ENCODE results near the gene KCNH1.

The KCNH1 gene

DNA sequence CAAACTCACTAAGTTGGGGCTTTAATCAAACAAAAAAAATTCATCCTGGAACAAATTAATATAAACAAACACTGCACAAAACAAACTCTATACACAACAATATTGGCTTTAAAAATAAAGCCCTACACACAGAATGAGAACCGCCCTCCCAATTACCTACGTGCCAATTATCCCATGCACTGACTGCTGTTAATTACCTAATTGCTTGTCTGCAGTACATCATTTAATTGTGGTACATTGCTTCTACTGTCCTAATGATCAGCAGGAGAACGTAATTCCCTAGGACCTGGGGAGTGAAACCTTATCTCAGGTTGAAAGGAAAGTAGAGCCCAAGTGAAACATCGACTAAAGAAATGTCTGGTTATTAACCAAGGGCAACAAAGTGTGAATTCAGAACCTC, 364.5 kb downstream of the KCNH1 start:
- DNase-seq = no peak

DNA sequence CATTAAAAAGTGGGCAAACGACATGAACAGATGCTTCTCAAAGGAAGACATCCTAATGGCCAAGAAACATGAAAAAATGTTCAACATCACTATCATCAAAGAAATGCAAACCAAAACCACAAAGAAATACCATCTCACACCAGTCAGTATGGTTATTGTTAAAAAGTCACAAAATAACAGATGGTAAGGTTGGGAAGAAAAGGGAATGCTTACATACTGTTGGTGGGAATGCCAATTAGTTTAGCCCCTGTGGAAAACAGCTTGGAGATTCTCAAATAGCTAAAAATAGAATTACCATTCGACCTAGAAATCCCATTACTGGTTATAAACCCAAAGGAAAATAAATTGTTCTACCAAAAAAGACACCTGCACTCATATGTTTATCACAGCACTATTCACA, 369.4 kb downstream of the KCNH1 start:
- no peak for DNase-seq

DNA sequence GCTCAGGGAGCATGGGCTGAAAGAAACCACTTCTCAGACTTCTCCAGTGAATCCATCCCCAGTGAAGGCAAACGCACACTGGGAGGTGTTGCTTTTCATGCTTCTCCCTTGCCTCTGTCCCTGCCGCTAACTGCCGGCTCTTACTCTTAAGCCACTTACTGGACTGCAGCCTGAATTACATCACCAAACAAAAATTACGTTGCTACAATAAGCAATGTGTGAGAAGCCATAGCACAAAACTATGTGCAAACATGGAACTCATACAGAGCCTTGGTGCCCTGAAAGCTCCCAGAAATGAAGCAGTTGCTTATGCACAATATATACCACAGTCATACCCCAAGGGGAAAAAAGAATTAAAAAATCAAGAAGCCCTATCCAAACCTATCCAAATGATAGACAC, 375.2 kb downstream of the KCNH1 start:
- DNase-seq = no peak

DNA sequence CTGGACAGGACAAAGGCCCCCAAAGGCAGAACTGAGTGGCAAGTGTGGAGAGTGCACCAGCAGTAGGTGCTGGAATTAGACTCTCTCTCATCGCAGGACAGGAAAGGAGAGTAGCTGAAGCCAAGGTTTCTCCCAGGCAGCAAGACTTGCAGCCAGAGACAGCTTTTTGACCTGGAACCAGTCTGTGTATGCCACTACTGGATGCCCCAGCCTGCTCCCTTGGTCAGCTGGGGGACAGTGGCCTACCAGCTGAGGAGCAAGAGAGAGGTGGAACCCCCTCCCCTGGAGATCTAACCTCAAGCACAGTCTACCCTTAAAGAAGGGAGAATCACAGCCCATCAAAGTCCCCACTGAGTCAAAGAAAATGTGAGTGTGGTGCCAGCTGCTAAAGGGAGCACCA, 375.7 kb downstream of the KCNH1 start:
- DNase-seq = no peak

DNA sequence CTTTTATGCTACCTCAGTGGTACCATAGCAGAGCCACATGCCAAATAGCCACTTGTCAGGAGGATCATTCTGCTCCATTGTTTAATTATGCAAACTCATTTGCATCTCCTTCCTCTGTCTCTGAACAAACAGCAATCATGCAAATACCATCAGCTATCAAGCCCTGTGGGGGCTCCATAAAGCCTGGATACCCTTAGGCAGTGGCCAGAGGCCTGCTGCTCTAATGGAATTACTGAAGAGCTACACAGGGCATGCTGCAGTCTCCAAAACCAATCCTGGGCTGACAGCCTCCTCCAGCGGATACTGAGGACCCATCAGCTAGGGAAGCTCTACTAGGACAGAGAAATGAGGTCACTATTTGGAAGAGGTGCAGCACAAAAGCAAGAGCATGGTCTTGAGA, 376.3 kb downstream of the KCNH1 start:
- DNase-seq = no peak

DNA sequence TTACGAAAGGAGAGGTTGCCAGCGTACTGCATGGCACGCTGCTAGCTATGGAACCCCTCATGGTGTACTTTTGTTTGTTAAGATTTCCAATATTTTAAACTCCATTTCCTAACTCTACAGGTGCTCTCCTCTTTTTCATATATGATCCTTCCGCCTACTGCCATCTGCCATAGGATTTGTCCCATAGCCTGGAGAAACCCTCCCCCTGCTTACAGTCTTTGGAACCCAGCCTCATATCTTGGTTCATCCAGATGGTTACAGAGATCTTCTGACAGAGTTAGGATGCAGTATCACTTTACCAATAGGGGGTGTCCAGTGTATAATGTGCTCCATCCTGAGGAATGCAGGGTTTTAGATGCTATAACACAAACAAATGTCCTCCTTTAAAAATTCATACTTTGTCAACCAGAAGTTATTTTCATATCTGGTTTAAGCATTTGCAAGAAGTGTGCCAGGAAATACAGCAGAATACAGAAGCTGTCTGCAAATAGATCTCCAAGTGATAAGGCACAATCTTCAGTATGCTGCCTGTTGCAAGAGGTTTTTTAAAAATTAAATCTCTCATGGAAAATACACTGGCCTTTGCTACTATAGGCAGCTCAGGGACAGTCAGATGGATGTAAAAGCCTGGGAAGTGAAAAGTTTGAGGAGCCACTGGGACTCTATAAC, 377.8 kb downstream of the KCNH1 start:
- DNase-seq = peak in 4 of 58 donors; percentile 5 to 47 (median 26)

DNA sequence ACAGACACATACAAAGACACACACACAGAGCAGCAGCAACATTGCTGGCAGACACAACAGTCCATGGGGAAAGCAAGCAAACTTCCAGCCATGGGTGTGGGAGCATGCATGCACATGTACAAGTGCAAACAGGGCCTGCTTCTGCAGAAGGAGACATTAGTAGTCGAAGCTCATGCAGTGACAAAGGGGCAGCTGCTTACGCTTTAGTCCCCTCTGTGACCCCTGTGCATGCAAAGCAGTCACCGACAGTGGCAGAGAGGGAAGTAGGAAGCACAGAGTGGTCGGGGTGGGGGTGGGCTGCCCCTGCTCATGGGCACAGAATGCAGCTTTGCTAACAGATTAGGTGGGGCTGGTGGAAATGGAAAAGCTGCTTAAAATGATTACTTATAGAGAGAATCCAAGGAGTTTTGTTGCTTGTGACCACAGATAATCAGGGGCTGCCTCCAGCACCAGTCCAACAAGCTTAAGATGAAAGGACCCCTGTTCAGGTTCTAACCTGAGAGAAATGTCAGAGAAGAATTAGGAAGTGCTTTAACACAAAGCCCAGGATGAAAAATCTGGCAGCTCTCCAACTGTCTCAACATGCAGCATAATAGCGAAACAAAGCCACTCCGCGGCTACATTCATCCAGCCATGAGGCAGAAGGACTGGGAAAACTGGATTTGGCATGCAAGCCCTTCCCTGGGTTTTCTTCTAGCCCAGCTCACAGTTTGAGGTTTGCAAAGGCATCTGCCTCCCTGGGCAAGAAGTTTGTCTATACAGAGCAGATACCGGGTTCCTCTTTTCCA, 378.9 kb downstream of the KCNH1 start:
- DNase-seq = peak in 12 of 58 donors; percentile 5 to 66 (median 18)

DNA sequence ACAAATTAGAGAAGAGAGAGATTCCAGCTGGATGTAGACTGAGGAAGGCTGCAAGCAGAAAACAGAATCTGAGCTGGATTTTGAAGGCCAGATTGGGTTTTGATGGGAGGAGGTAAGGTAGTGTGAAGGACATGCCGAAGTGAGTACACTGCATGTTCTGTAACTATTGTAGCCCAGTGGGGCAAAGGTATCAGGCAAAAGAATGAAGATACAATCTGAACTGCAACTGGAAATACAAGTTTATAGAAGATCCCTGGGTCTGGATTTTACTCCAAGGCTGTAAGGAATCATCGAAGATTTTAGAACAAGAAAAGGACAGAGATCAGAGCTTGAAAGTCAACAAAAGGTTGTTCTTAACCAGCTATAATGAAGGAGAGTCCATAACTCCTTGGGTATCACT, 382.0 kb downstream of the KCNH1 start:
- DNase-seq = no peak

DNA sequence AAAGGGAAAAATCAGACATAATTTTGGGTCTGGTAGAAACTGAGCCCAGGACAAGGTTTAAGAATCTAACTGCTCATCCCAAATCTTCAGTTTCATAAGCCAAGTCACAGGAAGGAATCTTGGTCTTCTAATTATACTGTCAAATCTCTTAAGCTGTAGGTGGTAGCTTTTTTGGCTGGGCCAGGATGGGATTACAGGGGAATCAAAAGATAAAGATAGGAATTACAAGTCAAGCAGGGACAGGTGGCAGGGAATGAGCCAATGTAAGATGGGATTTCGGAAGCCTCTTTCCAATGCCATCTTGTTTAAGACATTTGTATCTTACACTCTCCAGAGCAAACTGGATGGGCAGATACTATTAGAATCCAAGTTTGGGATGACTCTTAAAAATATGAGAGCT, 383.5 kb downstream of the KCNH1 start:
- DNase-seq = no peak

DNA sequence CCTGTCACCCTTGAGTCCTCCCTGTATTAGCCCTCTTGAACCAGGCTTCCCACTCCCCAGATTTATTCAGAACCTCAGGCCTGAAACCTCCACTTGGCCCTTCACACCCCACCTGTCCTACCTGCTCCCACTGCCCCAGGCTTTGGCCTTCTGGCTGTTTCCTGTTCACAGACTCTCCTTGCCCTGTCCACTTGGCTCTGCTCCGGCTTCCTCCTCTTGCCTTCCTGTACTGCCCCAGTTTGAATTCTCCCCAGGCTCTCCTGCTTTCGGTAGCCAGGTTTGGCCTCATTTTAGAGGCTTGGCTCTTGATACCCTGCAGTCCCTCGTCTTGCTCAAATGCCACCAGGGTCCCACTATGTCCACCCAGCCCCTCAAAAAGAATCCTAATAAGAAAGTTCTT, 385.2 kb downstream of the KCNH1 start:
- no peak for DNase-seq

DNA sequence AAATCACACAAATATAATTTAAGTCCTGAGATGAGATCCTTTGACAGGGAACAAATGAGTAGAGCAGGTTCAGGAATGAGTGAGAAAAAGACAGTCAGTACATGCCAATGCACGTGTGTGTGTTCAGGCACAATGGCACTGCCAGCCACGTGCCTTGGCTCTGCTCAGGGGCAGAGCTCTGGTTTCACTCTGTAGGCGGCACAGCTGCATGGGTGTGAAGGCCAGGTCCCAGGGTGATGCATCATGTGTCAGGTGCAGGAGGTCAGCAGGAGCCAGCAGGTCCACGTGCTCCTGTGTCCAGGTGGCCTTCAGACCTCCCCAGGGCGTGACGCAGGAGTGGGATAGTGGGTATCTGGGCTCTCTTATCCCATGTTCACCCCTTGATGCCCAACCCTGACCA, 386.1 kb downstream of the KCNH1 start:
- peak in 2 of 58 donors; percentile 21 to 28 for DNase-seq

DNA sequence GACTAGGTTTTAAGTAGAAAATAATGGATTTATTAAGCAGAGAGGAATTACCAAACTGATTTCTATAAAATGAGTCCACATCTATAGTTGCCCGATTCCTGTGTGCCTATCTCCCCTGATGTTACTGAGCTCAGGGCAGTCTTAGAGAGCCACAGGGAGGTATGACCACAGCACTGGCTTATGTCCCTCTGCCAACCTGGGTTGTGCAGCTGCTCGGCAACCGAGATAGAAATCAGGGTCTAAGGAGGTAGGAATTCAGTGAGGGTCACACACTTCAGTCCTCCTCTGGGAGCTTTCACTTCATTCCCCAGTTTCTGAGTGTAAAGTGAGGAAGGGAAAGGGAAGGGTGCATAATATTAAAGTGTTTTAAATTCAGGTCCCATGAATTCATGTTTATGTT, 386.8 kb downstream of the KCNH1 start:
- DNase-seq = no peak

DNA sequence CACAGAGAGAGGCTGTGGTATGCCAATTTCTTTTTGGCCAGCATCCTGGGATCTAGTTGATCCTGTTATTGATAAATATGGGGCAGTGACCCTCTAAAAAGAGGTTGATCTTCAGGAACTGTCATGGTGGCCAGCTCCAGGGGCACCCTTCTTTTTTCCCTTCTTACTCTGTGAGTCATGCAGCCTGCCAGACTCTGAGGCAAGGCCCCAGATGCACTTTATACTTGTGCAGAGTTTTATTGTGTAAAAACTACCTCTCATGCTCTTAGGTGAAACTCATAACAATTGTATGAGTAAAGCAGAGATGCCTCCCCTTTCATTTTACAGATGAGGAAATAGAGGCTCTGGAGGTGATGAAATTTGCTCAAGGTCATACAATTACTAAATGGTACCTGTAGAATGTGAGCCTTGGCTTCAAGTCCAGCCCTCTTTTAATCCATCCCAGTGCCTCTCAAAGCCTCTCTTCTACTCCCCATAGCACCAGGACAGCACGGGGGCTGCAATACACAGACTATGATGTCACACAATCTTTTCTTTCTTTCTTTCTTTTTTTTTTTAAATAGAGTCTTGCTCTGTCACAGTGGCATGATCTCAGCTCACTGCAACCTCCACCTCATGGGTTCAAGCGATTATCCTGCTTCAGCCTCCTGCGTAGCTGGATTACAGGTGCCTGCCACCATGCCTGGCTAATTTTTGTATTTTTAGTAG, 387.8 kb downstream of the KCNH1 start:
- no peak for DNase-seq

DNA sequence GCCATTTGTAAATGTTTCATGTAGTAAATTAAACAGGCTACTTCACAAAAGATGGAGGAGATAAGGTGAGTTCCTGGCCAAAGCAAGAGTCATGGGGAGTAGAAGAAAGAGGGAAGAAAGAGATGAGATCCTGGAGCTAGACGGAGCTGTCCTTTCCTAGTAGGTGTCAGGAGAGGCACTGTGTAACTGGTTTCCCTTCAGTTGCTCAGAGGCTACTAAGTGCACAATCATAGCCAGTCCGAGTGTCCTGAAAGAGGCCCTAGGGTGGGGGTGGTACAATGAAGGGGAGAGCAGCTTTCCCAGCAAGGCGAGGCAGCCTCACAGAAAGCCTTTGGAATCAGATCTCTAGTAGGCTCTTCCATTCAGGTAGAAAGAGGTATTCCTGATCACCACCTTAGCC, 390.9 kb downstream of the KCNH1 start:
- DNase-seq = no peak

DNA sequence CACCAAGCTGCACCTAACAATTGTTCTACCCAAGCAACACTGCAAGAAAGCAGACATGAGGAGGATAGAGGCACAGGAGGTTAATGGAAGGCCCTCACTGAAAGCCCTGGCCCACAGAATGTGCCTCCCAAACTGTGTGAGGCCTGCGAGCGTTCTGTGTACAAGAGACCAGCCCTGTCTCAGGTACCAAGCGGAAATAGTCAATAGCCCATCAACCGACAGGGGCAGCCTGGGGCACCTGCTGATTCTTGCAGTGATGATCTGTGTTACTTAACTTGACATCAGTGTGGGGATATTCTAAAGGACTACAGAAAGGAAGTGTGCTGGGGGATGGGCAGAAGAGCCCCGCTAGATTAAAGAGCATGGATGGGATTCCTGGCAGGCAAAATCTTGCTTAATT, 392.4 kb downstream of the KCNH1 start:
- DNase-seq = no peak

DNA sequence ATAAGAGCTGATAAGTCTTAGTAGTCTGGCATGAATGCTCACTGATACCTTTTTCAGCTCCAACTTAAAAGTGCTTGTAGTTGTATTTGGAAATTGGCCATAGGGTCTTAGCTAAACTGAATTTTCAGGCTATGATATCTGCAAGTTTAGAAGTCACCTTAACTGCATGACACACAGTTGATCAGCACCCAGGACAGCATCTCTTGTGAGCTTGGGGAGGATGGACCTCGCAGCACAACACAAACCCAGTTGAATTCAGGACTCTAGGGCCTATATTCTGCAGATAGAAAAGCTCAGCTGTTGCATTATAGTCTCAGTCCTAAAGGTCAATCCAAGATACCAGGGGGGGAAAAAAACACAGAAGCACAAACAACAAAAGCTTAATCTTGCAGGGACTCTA, 394.3 kb downstream of the KCNH1 start:
- DNase-seq = no peak

DNA sequence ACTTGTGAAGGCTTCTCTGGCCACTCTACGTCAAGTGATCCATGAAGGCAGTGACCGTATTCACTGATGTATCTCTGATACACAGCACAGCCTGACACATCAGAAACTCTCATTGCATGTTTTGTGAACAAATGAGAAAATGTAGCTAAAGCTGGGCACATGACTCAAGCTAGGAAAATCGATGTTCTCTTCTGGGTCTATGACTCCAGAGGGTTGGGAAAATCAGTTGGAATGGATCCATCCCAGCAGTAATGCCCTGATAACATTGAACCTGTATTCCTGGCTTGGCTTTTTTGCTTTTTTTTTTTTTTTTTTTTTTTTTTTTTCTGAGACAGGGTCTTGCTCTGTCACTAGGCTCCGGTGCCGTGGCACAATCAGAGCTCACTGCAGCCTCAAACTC, 395.7 kb downstream of the KCNH1 start:
- DNase-seq = no peak

DNA sequence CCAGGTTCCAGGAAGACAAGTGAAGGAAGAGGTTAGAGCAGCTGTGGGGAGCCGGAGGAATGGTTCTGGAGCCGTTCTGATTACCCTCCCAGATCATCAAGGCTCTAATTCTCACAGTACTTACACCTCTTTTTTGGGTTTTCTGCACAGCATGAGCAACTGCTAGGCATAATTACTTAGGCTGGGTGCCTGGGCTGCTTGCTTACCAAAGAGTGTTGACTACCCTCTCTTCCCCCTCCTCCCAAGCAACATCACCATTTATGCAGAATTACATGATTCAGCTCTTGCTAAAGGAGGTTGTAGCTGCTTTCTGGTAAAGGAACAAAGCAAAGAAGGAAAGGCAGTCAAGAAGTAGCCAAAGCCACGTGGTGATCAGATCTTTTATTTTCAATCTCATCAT, 397.2 kb downstream of the KCNH1 start:
- DNase-seq = peak in 12 of 58 donors; percentile 7 to 64 (median 24)

DNA sequence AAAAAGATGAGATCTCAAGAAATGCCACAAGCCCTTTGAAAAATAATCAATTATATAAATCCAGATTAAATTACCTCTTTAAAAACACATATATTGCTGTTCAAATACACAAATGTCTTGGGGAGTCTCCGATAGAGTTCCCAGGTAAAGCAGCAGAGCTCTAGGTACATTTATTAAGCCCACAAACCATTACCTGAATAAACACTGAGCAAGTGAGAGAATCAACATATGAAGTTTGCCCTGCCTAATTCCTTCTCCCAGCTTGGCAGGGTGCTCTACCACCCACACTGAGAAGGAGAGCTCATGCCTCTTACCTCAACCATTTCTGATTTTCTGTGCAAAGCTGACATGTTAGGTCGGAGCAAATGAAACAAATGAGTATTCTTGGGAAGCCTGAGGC, 402.4 kb downstream of the KCNH1 start:
- DNase-seq = no peak

DNA sequence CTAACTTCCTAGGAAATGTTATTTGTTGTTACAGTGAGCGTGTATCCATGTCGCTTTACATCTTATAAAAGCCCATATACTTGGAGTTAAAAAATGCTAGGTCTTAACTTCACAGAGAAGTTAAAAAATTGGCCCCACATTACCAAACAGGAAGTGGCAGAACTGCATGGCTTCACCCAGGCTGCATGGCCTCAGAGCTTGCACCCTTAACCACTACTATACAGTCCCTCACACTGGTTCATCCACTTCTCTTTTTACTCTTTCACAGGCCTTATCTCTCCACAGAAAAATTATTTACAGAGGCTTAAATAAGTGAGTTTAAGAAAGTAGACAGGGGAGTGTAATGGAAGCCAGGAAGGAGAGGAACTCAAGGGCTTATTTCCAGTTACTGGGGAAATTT, 402.8 kb downstream of the KCNH1 start:
- DNase-seq = no peak

DNA sequence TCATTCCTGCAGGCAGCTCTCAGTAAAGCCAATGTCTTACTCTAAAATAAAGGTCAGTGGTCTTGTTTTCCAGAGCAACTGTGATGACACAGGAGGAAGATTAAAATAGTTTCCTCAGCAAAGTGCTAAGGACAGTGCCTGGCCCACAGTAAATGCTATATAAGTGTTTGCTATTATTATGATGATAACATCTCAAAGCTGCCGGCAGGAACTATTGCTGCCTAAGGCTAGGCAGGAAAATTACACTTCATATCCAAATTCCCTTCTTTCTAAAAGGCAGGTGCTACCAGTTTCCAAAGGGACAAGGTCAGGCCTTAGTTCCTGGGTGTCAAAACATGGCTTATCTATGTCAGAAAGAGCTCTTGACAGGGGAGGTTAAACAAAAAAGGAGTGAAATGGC, 403.9 kb downstream of the KCNH1 start:
- no peak for DNase-seq

DNA sequence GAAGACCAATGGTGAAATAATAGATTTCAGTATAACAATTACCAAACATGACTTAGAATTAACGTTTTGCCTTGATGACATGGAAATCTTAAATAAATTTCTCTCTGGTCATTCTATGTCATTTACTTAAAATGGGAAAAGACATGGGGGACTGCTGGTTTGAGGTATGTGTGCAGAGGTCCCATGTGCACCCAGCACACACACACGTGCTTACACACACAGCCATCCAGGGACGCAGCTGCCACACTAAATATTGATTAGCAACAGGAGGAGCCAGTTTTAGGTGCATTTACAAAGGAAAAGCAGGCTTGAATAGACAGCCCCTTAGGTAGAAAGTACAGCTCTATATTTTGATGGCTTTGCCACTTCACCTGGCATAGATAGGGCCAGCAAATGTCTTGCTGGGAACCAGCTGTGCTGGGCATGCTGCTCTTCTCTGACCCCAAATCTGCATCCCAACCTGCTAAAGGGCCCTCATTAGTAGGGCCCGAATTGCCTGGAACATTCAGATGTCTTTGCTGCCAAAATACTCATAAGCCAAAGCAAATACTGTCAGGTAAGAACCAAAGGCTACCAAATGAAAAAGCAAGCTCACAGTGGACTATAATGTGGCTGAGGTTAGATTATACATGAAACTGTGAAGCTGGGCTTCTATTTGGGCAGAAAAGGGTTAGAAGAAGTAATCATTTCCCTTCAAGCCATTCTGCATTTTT, 405.4 kb downstream of the KCNH1 start:
- no peak for DNase-seq
